OCI-LY1 (cell line): ENCODE results near the gene THSD8.

Source experiments
- EZH2 ChIP-seq: fragments of 200-600 bp; sonication (generic), shearing (Covaris generic); IDR thresholded peaks from 2 replicates; pipeline ENCODE4 v1.8.0; 2017; ENCODE audit warnings: borderline replicate concordance, mixed run types, mild to moderate bottlenecking, antibody characterized with exemption, low read length, moderate library complexity, mixed read lengths
- TF ChIP-seq, protein P1 (sequence below): fragments of 200-600 bp; sonication (generic), shearing (Covaris generic); IDR thresholded peaks from 2 replicates; pipeline ENCODE4 v1.5.1; 2017; ENCODE audit warnings: mild to moderate bottlenecking, antibody characterized with exemption, low read length, moderate library complexity, mixed read lengths

DNA sequence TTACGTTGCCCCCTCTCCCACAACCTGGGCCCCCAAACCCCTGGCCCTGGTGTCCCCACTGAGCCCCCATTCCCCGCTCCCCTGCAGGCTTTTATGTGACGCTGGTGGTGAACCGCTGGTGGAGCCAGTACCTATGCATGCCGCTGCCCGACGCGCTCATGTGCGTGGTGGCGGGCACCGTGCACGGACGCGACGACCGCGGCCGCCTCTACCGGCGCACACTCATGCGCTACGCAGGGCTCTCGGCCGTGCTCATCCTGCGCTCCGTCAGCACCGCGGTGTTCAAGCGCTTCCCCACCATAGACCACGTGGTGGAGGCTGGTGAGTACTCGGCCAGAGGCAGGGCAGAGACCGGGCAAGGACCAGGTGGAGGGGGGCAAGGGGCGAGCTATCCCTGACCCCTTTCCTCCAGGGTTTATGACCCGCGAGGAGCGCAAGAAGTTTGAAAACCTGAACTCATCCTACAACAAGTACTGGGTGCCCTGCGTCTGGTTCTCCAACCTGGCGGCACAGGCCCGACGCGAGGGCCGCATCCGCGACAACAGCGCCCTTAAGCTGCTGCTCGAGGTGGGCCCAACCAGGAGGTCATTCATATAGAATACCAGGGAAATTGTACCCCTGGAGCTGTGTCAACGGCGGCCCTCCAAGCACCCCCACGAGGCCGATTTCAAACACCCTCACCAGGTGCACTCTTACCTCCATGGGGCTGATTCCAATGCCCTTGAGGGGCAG lies 47.2 kb upstream of the THSD8 start:
- TF ChIP-seq, protein P1, sequence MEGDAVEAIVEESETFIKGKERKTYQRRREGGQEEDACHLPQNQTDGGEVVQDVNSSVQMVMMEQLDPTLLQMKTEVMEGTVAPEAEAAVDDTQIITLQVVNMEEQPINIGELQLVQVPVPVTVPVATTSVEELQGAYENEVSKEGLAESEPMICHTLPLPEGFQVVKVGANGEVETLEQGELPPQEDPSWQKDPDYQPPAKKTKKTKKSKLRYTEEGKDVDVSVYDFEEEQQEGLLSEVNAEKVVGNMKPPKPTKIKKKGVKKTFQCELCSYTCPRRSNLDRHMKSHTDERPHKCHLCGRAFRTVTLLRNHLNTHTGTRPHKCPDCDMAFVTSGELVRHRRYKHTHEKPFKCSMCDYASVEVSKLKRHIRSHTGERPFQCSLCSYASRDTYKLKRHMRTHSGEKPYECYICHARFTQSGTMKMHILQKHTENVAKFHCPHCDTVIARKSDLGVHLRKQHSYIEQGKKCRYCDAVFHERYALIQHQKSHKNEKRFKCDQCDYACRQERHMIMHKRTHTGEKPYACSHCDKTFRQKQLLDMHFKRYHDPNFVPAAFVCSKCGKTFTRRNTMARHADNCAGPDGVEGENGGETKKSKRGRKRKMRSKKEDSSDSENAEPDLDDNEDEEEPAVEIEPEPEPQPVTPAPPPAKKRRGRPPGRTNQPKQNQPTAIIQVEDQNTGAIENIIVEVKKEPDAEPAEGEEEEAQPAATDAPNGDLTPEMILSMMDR = no peak
- no peak for TF ChIP-seq EZH2
